Activated naive CD4-positive, alpha-beta T cell treated with anti-CD3 and anti-CD28 coated beads, Interleukin-2, amount 50 U/mL, for 24 hours (primary cell): Measurements from ENCODE around the gene FOXO3.

Experiments used
- H3K27ac Mint-ChIP-seq: one replicate; pipeline ENCODE4 v1.8.0; 2021; ENCODE audit warnings: mild to moderate bottlenecking, mixed read lengths
- H3K27me3 Mint-ChIP-seq: one replicate; pipeline ENCODE4 v1.8.0; 2021; ENCODE audit warnings: mixed read lengths
- H3K36me3 Mint-ChIP-seq: one replicate; pipeline ENCODE4 v1.8.0; 2021; ENCODE audit warnings: mixed read lengths
- H3K4me1 Mint-ChIP-seq: one replicate; pipeline ENCODE4 v1.8.0; 2021; ENCODE audit warnings: mixed read lengths
- H3K4me3 Mint-ChIP-seq: one replicate; pipeline ENCODE4 v1.8.0; 2021; ENCODE audit warnings: mild to moderate bottlenecking, mixed read lengths
- H3K9me3 Mint-ChIP-seq: one replicate; pipeline ENCODE4 v1.8.0; 2021; ENCODE audit warnings: mixed read lengths

The FOXO3 gene

GRCh38 chr6:108596956-108597355, 36.2 kb downstream of the FOXO3 start:
- Mint-ChIP-seq H3K4me3 (no peak overlapping the region), H3K9me3 (no peaks in the 10 kb centered on the region), H3K4me1 (peaks cover 50% of the 10 kb centered on the region), H3K27ac (no peak overlapping the region), H3K36me3 (peaks cover 10% of the 10 kb centered on the region), H3K27me3 (no peaks in the 10 kb centered on the region)

- no peak overlapping the region for H3K27ac Mint-ChIP-seq
- H3K4me3 Mint-ChIP-seq, result no peak overlapping the region
- no peaks in the 10 kb centered on the region for H3K9me3 Mint-ChIP-seq
- H3K36me3 Mint-ChIP-seq, result peaks cover 8% of the 10 kb centered on the region
- H3K4me1 Mint-ChIP-seq, result peaks cover 50% of the 10 kb centered on the region
- no peaks in the 10 kb centered on the region for H3K27me3 Mint-ChIP-seq
Measured at GRCh38 chr6:108597572-108598304, 37.0 kb downstream of the FOXO3 start.

GRCh38 chr6:108598305-108598863, 37.7 kb downstream of the FOXO3 start:
- Mint-ChIP-seq H3K9me3 (no peaks in the 10 kb centered on the region), H3K27ac (peak overlapping the region; percentile 14), H3K27me3 (no peaks in the 10 kb centered on the region), H3K4me3 (no peak overlapping the region), H3K36me3 (peaks cover 5% of the 10 kb centered on the region), H3K4me1 (peaks cover 45% of the 10 kb centered on the region)

- no peak overlapping the region for H3K4me3 Mint-ChIP-seq
- H3K27me3 Mint-ChIP-seq, result no peaks in the 10 kb centered on the region
- H3K36me3 Mint-ChIP-seq, result no peaks in the 10 kb centered on the region
- H3K9me3 Mint-ChIP-seq, result no peaks in the 10 kb centered on the region
- H3K27ac Mint-ChIP-seq, result no peak overlapping the region
- H3K4me1 Mint-ChIP-seq, result peaks cover 52% of the 10 kb centered on the region
Measured at GRCh38 chr6:108604156-108604555, 43.4 kb downstream of the FOXO3 start.

- Mint-ChIP-seq H3K4me3 (no peak overlapping the region), H3K36me3 (no peaks in the 10 kb centered on the region), H3K27ac (no peak overlapping the region), H3K27me3 (no peaks in the 10 kb centered on the region), H3K4me1 (peaks cover 60% of the 10 kb centered on the region), H3K9me3 (no peaks in the 10 kb centered on the region)
Measured at GRCh38 chr6:108606250-108606690, 45.6 kb downstream of the FOXO3 start.

- Mint-ChIP-seq H3K4me3 (no peak overlapping the region), H3K36me3 (peaks cover 6% of the 10 kb centered on the region), H3K27ac (no peak overlapping the region), H3K27me3 (no peaks in the 10 kb centered on the region), H3K4me1 (peaks cover 64% of the 10 kb centered on the region), H3K9me3 (peaks cover 5% of the 10 kb centered on the region)
Measured at GRCh38 chr6:108608453-108609275, 47.9 kb downstream of the FOXO3 start.

- no peak overlapping the region for H3K4me3 Mint-ChIP-seq
- peaks cover 5% of the 10 kb centered on the region for H3K9me3 Mint-ChIP-seq
- peaks cover 70% of the 10 kb centered on the region for H3K4me1 Mint-ChIP-seq
- H3K36me3 Mint-ChIP-seq, result peaks cover 6% of the 10 kb centered on the region
- no peaks in the 10 kb centered on the region for H3K27me3 Mint-ChIP-seq
- no peak overlapping the region for H3K27ac Mint-ChIP-seq
Measured at GRCh38 chr6:108609276-108609769, 48.6 kb downstream of the FOXO3 start.

- Mint-ChIP-seq H3K27me3 (no peaks in the 10 kb centered on the region), H3K36me3 (peaks cover 6% of the 10 kb centered on the region), H3K4me1 (peaks cover 79% of the 10 kb centered on the region), H3K4me3 (no peak overlapping the region), H3K27ac (no peak overlapping the region), H3K9me3 (peaks cover 5% of the 10 kb centered on the region)
Measured at GRCh38 chr6:108610270-108610839, 49.6 kb downstream of the FOXO3 start.

- Mint-ChIP-seq H3K9me3 (peaks cover 5% of the 10 kb centered on the region), H3K27me3 (no peaks in the 10 kb centered on the region), H3K4me3 (no peak overlapping the region), H3K27ac (no peak overlapping the region), H3K4me1 (peaks cover 76% of the 10 kb centered on the region), H3K36me3 (peaks cover 9% of the 10 kb centered on the region)
Measured at GRCh38 chr6:108610957-108611586, 50.4 kb downstream of the FOXO3 start.

GRCh38 chr6:108612852-108613251, 52.1 kb downstream of the FOXO3 start:
- peaks cover 9% of the 10 kb centered on the region for H3K36me3 Mint-ChIP-seq
- no peaks in the 10 kb centered on the region for H3K27me3 Mint-ChIP-seq
- H3K9me3 Mint-ChIP-seq, result peaks cover 5% of the 10 kb centered on the region
- H3K27ac Mint-ChIP-seq, result no peak overlapping the region
- H3K4me1 Mint-ChIP-seq, result peaks cover 72% of the 10 kb centered on the region
- no peak overlapping the region for H3K4me3 Mint-ChIP-seq

- Mint-ChIP-seq H3K36me3 (peaks cover 9% of the 10 kb centered on the region), H3K27me3 (no peaks in the 10 kb centered on the region), H3K27ac (no peak overlapping the region), H3K4me1 (peaks cover 70% of the 10 kb centered on the region), H3K9me3 (peaks cover 5% of the 10 kb centered on the region), H3K4me3 (no peak overlapping the region)
Measured at GRCh38 chr6:108616544-108616943, 55.8 kb downstream of the FOXO3 start.

GRCh38 chr6:108616973-108617372, 56.3 kb downstream of the FOXO3 start:
- Mint-ChIP-seq H3K9me3 (peaks cover 5% of the 10 kb centered on the region), H3K4me3 (no peak overlapping the region)

GRCh38 chr6:108618623-108619152, 58.0 kb downstream of the FOXO3 start:
- Mint-ChIP-seq H3K27me3 (no peaks in the 10 kb centered on the region), H3K4me3 (no peak overlapping the region), H3K36me3 (peaks cover 5% of the 10 kb centered on the region), H3K9me3 (no peaks in the 10 kb centered on the region), H3K4me1 (peaks cover 77% of the 10 kb centered on the region), H3K27ac (no peak overlapping the region)

More at GRCh38 chr6:108616973-108617372, 56.3 kb downstream of the FOXO3 start:
- H3K27me3 Mint-ChIP-seq, result no peaks in the 10 kb centered on the region
- no peak overlapping the region for H3K27ac Mint-ChIP-seq
- peaks cover 11% of the 10 kb centered on the region for H3K36me3 Mint-ChIP-seq
- peaks cover 69% of the 10 kb centered on the region for H3K4me1 Mint-ChIP-seq

GRCh38 chr6:108619431-108620197, 58.9 kb downstream of the FOXO3 start:
- no peaks in the 10 kb centered on the region for H3K9me3 Mint-ChIP-seq
- H3K27ac Mint-ChIP-seq, result no peak overlapping the region
- no peak overlapping the region for H3K4me3 Mint-ChIP-seq
- peaks cover 5% of the 10 kb centered on the region for H3K36me3 Mint-ChIP-seq
- peaks cover 68% of the 10 kb centered on the region for H3K4me1 Mint-ChIP-seq
- no peaks in the 10 kb centered on the region for H3K27me3 Mint-ChIP-seq
